Left hindlimb (tissue), 1 donor: ENCODE data around the gene KDM1A.

Experiments used
- DNase-seq: peaks from one replicate; pipeline ENCODE4 v3.0.0-alpha.2; 2018

KDM1A gene

DNA sequence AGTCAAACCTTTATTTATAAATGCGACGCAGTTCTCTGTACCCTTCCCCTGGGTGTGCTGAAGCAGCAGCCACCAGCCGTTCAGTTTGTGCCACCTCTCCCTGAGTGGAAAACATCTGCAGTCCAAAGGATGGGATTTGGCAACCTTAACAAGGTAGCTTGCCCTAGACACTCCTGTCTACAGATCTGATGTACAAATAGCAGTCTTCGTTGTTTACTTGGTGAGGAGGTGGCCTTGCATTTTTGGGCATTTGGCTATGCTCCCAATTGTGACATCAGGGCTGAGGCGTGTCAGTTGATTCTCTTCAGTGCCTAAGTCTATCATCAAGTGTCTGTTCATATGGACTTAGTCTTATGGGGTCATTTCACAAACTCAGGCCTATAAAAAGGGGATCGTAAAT is 59.8 kb downstream of the KDM1A start:
- DNase-seq = no peak

- no peak for DNase-seq
These were observed 61.6 kb downstream of the KDM1A start for GRCh38 chr1:23080885-23081284.

GRCh38 chr1:23081376-23081775 is 62.1 kb downstream of the KDM1A start:
- no peak for DNase-seq

GRCh38 chr1:23083714-23084480 is 64.6 kb downstream of the KDM1A start:
- DNase-seq = no peak

GRCh38 chr1:23084880-23085279 is 65.6 kb downstream of the KDM1A start:
- no peak for DNase-seq

DNA sequence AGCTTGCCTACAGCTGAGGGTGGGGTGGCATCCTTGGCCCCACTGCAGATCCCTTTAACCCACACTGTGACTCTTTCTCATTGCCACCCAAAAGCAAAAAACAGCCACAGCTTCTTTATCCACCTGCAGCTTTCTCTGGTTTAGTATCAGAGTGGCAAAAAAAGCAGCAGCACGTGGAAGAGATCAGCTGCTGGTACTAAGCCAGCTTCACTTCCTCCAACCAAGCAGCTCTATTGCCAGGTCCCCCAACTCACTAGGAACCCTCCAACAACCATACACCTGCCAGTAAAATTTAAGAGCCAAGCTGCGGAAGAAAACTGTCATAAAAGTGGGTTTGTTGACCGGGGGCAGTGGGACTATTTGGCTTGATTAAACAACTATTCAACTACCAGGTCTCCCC is 66.4 kb downstream of the KDM1A start:
- DNase-seq = no peak

DNA sequence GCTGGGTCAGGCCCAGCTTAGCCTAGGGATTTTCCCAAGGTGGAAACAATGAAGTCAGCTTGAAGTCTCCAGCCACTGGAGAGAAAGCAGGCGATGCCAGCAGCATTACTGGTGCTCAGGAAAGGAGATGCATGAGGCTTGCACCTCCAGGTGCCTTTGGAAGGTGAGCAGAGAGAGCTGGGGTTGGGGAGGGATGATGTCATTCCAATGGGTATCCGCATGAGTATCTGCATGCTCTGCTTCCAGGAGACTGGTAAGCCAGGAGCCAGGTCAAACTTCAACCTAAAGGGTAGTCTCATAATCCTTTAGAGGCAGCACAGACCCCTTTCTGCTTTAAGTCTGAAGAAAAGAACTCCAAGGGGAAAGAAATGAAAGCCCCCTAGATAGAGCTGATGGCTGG is 68.8 kb downstream of the KDM1A start:
- DNase-seq = no peak

- DNase-seq = no peak
These were observed 70.8 kb downstream of the KDM1A start for GRCh38 chr1:23090056-23090455.

- DNase-seq = no peak
These were observed 72.3 kb downstream of the KDM1A start for GRCh38 chr1:23091545-23091944.

GRCh38 chr1:23092447-23092846 is 73.2 kb downstream of the KDM1A start:
- DNase-seq = no peak

- no peak for DNase-seq
These were observed 78.0 kb downstream of the KDM1A start for GRCh38 chr1:23097316-23097715.

DNA sequence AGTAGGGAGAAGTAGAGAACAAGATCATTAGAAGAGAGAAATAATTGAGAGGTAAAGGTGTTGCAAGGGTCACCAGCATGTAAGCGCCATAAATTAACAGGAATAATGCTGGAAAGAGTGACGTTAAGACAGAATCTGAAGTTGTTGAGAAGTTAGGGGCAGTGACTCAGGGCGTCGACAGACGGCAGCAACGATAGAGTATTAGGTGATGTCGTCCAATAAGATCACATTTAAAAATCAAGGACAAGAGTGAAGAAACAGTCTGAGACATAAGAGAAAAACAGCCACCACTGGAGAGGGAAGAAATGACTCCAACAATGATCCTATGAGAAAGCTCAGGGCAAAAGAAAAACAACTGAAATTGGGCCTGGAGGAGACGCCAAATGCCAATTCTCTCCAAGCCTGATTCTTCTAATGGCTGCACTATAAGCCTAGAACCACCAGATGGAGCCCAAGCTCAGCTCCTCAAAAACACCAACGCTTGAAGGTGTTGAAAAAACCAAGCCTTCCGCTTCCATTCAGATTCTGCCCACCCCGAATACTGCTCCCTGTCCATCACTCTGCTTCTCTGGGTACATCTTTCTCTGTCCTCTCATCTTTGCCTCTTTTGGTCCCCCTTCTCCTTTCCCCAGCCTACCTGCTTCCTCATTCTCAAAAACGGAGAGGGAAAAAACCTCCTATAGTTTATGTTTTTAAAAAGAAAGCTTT is 79.3 kb downstream of the KDM1A start:
- peak; percentile 63 for DNase-seq

- no peak for DNase-seq
These were observed 79.9 kb downstream of the KDM1A start for GRCh38 chr1:23099171-23099536.

- no peak for DNase-seq
These were observed 80.9 kb downstream of the KDM1A start for GRCh38 chr1:23100074-23100748.

DNA sequence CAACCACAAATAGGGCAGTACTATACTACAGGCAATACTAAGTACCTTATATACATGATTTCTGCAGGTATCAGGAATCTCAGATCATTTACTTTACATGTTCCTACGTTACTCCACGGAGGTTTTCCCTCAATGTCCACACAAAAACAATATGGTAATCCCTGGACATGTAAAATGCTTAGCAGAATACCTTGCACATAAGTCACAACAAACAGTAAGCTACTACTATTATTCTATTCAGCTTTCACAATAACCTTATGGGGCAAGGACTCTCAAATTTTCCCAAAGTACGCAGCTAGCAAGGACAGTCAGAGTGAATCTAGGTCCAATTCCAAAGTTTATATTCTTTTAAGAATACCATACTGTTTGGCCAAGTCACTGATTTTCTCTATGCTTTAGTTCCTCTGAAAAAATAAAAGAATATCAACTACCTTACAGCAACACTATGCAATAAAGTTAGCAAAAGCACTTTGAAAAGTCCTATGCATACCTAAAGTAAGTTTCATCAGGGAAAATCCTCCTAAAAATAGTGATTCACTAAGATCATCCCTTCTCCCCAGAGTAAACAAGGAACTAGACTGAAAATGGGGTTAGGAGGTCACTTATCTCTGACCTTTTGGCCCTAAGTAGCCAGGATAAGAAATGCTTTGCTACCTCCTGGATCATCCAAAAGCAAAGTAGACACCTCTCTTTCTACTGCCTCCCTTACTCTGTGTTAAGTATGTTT is 82.0 kb downstream of the KDM1A start:
- DNase-seq = no peak

- DNase-seq = no peak
These were observed 82.6 kb downstream of the KDM1A start for GRCh38 chr1:23101887-23102286.

- DNase-seq = no peak
These were observed 83.0 kb downstream of the KDM1A start for GRCh38 chr1:23102289-23102688.

DNA sequence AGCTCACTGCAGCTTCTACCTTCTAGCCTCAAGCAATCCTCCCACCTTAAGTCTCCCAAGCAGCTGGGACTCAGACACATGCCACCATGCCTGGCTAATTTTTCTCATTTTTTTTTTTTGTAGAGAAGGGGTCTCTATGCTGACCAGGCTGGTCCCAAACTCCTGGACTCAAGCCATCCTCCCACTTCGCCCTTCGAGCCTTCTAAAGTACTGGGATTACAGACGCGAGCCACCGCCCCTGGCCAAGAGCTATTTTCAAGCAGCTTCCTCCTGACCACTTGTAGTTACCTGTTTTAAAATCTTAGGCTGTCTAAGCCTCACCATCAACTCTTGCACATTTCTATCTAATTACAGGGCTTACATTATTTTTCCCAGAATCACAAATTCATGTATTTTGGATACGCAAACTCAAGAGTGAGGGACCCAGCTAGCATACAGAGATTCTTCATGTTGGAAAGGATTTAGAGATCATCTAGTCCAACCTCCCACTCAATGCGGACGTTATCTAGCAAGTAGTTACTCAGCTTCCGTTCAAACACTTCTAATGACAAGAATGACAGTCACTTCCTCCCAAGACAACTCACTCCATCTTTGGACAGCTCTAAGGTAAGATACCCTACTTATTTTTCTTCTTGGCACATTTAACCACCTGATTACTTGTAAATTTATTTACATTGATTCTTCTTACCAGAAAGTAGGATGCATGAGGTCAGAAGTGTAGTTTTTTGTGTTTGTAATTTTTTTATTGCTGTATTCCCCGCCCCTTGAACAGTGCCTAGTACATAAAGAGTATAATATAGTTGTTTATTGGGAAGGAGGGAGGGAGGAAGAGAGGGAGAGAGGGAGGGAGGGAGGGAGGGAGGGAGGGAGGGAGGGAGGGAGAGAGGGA is 84.0 kb downstream of the KDM1A start:
- DNase-seq = no peak

GRCh38 chr1:23108918-23109533 is 89.8 kb downstream of the KDM1A start:
- DNase-seq = no peak

GRCh38 chr1:23110391-23110790 is 91.1 kb downstream of the KDM1A start:
- DNase-seq = no peak

DNA sequence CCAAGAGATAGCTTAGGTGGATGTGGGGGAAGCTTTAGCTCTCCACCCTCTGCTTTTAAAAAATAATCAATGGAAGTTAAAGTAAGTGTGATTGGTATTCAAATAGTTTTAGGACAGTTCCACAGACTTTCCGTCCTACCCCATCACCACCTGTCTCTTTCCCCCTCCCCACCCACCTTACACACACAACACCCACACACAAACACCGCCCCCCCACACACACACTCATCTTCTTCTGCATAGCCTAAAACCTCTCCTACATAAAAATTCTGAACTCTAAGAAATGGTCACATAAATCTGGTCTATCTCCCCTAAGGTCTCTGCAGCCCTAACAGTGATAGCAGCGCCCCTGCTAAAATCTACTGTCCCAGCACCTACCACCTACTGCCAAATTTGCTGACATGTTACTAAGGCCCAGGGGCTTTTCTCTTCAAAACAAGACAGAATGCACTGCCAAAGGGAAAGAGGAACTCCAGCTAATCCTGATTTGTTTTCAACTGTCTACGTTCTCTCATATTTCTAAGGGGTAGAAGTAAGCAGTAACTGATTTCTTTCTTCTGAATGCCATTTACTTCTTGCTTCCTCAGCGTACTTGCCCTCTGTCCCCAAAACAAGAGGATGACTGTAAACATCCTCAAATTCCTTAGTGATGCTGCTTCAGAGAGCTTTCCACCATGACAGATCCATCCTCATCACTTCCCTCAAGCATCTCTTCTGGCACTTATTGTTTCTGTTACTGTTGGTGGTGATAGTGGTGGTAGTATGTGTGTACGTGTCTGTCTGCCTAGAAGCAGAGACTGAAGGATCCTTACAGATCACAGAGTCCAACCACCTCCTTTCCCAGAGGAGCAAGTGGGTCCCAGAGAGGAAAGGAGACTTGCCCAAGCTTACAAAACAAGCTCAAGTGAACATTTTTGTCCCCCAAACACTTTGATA is 92.6 kb downstream of the KDM1A start:
- no peak for DNase-seq
